SU-DHL-6 (cell line): ENCODE measurements around the gene SLC13A2.
"Not testable (repeated sequence)": the region's sequence is repeated elsewhere in the genome, so short reads cannot be mapped to it uniquely, and the experiment has no call there.

Source experiments
- H2AFZ ChIP-seq: fragments of 200-600 bp; sonication (generic); 2 replicates; pipeline ENCODE4 v1.6.1; 2014; ENCODE audit warnings: low read depth, mild to moderate bottlenecking, moderate library complexity, mixed read lengths, antibody characterized with exemption, low read length; ENCODE audit not compliant: severe bottlenecking
- H3F3A ChIP-seq: fragments of 200-600 bp; shearing (Covaris generic); 2 replicates; pipeline ENCODE4 v1.6.0; 2016; ENCODE audit warnings: antibody characterized with exemption, mild to moderate bottlenecking; ENCODE audit not compliant: insufficient read depth
- H3K27ac ChIP-seq: fragments of 200-600 bp; sonication (generic); 2 replicates; pipeline ENCODE4 v1.5.1; 2016; ENCODE audit warnings: low read depth, mild to moderate bottlenecking, low read length, moderate library complexity, mixed read lengths
- H3K27me3 ChIP-seq: fragments of 200-600 bp; sonication (generic), shearing (Covaris generic); 2 replicates; pipeline ENCODE4 v1.6.0; 2014; ENCODE audit warnings: mild to moderate bottlenecking, low read length
- H3K36me3 ChIP-seq: fragments of 200-600 bp; sonication (generic); 2 replicates; pipeline ENCODE4 v1.6.1; 2014; ENCODE audit warnings: mild to moderate bottlenecking, low read length, mixed read lengths
- H3K4me2 ChIP-seq: fragments of 300-600, 200-600 bp; shearing (Covaris generic), sonication (generic); 2 replicates; pipeline ENCODE4 v1.6.0; 2014; ENCODE audit warnings: low read length, low read depth, mild to moderate bottlenecking; ENCODE audit not compliant: poor library complexity, severe bottlenecking
- H3K4me3 ChIP-seq: fragments of 200-600 bp; sonication (generic); 2 replicates; pipeline ENCODE4 v1.5.1; 2014; ENCODE audit warnings: antibody characterized with exemption, low read length, mild to moderate bottlenecking, mixed read lengths; ENCODE audit not compliant: insufficient read depth, poor library complexity, severe bottlenecking
- H3K79me2 ChIP-seq: fragments of 200-600 bp; sonication (generic); 2 replicates; pipeline ENCODE4 v1.6.1; 2014; ENCODE audit warnings: mild to moderate bottlenecking, low read length, moderate library complexity; ENCODE audit not compliant: insufficient read depth
- H3K9ac ChIP-seq: fragments of 200-600 bp; sonication (generic); 2 replicates; pipeline ENCODE4 v1.7.0; 2014; ENCODE audit warnings: mild to moderate bottlenecking, low read length
- H3K9me2 ChIP-seq: fragments of 200-600 bp; sonication (generic); replicated peaks from 2 replicates; pipeline ENCODE4 v1.6.1; 2014; ENCODE audit warnings: low read length; ENCODE audit not compliant: insufficient read depth
- H3K9me3 ChIP-seq: fragments of 200-600 bp; sonication (generic); 2 replicates; pipeline ENCODE4 v1.6.1; 2014; ENCODE audit warnings: low read length, mixed read lengths; ENCODE audit not compliant: insufficient read depth
- H4K20me1 ChIP-seq: fragments of 200-600 bp; sonication (generic); 2 replicates; pipeline ENCODE4 v1.6.1; 2014; ENCODE audit warnings: low read depth, mild to moderate bottlenecking, antibody characterized with exemption, low read length, moderate library complexity, mixed read lengths
- EZH2phosphoT487 ChIP-seq: fragments of 200-600 bp; sonication (generic), shearing (Covaris generic); conservative IDR thresholded peaks from 2 replicates; pipeline ENCODE4 v1.6.1; 2018; ENCODE audit warnings: mild to moderate bottlenecking, antibody characterized with exemption, low read length, moderate library complexity, mixed read lengths
- TF ChIP-seq, protein P1 (sequence below): fragments of 200-600 bp; sonication (generic); IDR thresholded peaks from one replicate; pipeline ENCODE4 v1.5.1; 2017; ENCODE audit warnings: antibody characterized with exemption, mild to moderate bottlenecking, low read length, moderate library complexity; ENCODE audit not compliant: insufficient read depth, poor library complexity, severe bottlenecking

The SLC13A2 gene

GRCh38 chr17:28520687-28521086 is 47.2 kb downstream of the SLC13A2 start:
- H3K27me3 ChIP-seq, result no peaks in the 10 kb centered on the region
- H3K9me2 ChIP-seq, result no peaks in the 10 kb centered on the region
- no peaks in the 10 kb centered on the region for H3K36me3 ChIP-seq
- H4K20me1 ChIP-seq, result no peaks in the 10 kb centered on the region
- H2AFZ ChIP-seq, result no peak overlapping the region
- no peak overlapping the region for H3K27ac ChIP-seq
- H3K79me2 ChIP-seq, result no peaks in the 10 kb centered on the region
- H3K9ac ChIP-seq, result no peak overlapping the region
- peaks cover 3% of the 10 kb centered on the region; the same call in 1 of the 2 replicates for H3K9me3 ChIP-seq
- no peaks in the 10 kb centered on the region for H3F3A ChIP-seq
- H3K4me2 ChIP-seq, result no peak overlapping the region
- no peak overlapping the region for H3K4me3 ChIP-seq
- no peak for TF ChIP-seq EZH2phosphoT487
- TF ChIP-seq, protein P1, sequence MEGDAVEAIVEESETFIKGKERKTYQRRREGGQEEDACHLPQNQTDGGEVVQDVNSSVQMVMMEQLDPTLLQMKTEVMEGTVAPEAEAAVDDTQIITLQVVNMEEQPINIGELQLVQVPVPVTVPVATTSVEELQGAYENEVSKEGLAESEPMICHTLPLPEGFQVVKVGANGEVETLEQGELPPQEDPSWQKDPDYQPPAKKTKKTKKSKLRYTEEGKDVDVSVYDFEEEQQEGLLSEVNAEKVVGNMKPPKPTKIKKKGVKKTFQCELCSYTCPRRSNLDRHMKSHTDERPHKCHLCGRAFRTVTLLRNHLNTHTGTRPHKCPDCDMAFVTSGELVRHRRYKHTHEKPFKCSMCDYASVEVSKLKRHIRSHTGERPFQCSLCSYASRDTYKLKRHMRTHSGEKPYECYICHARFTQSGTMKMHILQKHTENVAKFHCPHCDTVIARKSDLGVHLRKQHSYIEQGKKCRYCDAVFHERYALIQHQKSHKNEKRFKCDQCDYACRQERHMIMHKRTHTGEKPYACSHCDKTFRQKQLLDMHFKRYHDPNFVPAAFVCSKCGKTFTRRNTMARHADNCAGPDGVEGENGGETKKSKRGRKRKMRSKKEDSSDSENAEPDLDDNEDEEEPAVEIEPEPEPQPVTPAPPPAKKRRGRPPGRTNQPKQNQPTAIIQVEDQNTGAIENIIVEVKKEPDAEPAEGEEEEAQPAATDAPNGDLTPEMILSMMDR, result no peak

GRCh38 chr17:28521311-28522085 is 48.1 kb downstream of the SLC13A2 start:
- TF ChIP-seq, protein P1, result no peak
- TF ChIP-seq EZH2phosphoT487, result no peak
- no peak overlapping the region for H3K4me3 ChIP-seq
- no peak overlapping the region for H3K4me2 ChIP-seq
- H3F3A ChIP-seq, result no peaks in the 10 kb centered on the region
- H3K27me3 ChIP-seq, result no peaks in the 10 kb centered on the region
- no peak overlapping the region for H3K9ac ChIP-seq
- no peaks in the 10 kb centered on the region for H3K9me3 ChIP-seq
- H3K79me2 ChIP-seq, result no peaks in the 10 kb centered on the region
- H3K27ac ChIP-seq, result no peak overlapping the region
- no peak overlapping the region for H2AFZ ChIP-seq
- H3K9me2 ChIP-seq, result no peaks in the 10 kb centered on the region
- H3K36me3 ChIP-seq, result no peaks in the 10 kb centered on the region
- no peaks in the 10 kb centered on the region for H4K20me1 ChIP-seq

GRCh38 chr17:28522281-28522680 is 48.8 kb downstream of the SLC13A2 start:
- not testable (repeated sequence) for H4K20me1 ChIP-seq, H2AFZ ChIP-seq, H3K9ac ChIP-seq, H3K27me3 ChIP-seq, H3K27ac ChIP-seq, H3F3A ChIP-seq, H3K4me3 ChIP-seq, H3K36me3 ChIP-seq, H3K79me2 ChIP-seq, H3K4me2 ChIP-seq, H3K9me3 ChIP-seq, H3K9me2 ChIP-seq

DNA sequence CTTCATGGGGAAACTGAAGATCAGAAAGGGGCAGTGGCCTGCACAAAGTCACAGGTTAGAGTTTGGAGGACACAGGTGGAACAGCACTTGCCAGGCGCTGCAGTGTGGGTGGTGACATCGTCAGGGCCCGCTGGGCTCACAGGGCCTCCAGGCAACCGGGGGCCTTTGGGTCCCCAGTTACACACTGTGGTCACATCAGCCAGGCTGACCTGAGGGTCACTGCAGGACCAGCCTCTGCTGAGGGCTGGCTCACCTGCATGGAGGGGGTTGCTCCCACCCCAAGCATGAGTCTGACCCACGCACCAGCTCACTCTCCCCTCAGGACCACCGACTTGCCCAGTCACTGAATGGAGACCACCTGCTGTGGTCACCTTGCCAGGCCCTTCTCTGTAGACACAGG is 49.7 kb downstream of the SLC13A2 start:
- Histone ChIP-seq H3K9me2 (no peaks in the 10 kb centered on the region), H3K4me2 (no peak overlapping the region), H3K9me3 (no peaks in the 10 kb centered on the region), H4K20me1 (no peaks in the 10 kb centered on the region), H2AFZ (no peak overlapping the region), H3K27me3 (no peaks in the 10 kb centered on the region), H3K4me3 (no peak overlapping the region), H3K79me2 (no peaks in the 10 kb centered on the region), H3K27ac (no peak overlapping the region), H3K36me3 (no peaks in the 10 kb centered on the region), H3K9ac (no peak overlapping the region), H3F3A (no peaks in the 10 kb centered on the region)
- TF ChIP-seq, protein P1, result no peak
- TF ChIP-seq EZH2phosphoT487, result no peak
